NCI-H2081 treated with DMSO at 0.1 percent for 48 hours (cell line): Measurements from ENCODE around the gene NIPAL4.
"Not testable (repeated sequence)": the region's sequence is repeated elsewhere in the genome, so short reads cannot be mapped to it uniquely, and the experiment has no call there.

Source experiments
- DNase-seq: peaks from one replicate; lab custom pipeline; 2025; lab: John Stamatoyannopoulos, UW

Gene NIPAL4

DNA sequence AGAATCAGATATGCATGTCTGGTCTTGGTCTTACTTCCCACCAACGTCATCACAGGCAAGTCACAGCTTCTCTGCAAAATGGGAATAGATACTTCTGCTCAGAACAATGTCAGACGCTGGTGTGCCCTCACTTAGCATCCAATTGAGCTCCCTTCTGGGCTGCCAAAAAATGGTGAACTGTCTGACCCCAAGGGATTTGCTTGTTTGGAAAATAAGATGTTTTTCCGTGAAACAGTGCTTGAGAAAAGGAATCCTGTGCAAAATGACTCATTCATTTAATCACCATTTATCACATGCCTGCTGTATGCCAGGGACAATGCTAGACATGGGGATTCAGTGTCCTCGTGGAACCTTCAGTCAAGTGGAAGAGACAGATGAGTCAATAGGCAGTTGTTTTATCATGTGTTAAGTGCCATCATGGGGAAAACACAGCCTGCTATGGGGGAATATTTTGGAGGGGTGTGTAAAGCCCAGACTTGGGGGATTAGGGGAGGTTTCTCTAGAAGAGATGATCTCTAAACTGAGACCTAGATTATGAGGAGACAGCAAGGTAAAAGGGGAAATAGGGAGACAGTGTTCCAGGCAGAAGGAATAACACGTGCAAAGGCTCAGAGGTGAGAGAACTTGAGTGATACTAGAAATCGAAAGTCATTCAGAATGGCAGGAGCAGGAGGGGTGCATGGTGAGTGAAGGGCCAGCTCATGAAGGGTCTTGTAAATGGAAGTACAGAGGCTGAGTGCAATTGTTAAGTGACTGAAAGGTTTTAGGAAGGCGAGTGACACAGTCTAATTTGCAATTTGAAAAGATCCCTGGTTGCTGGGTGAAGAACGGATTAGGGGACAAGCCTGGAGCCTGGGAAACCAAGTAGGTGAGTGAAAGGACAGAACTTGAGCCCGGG lies 3.9 kb downstream of the NIPAL4 start:
- DNase-seq: no peak

- no peak for DNase-seq
Observed at GRCh38 chr5:157464519-157465171, 4.6 kb downstream of the NIPAL4 start.

DNA sequence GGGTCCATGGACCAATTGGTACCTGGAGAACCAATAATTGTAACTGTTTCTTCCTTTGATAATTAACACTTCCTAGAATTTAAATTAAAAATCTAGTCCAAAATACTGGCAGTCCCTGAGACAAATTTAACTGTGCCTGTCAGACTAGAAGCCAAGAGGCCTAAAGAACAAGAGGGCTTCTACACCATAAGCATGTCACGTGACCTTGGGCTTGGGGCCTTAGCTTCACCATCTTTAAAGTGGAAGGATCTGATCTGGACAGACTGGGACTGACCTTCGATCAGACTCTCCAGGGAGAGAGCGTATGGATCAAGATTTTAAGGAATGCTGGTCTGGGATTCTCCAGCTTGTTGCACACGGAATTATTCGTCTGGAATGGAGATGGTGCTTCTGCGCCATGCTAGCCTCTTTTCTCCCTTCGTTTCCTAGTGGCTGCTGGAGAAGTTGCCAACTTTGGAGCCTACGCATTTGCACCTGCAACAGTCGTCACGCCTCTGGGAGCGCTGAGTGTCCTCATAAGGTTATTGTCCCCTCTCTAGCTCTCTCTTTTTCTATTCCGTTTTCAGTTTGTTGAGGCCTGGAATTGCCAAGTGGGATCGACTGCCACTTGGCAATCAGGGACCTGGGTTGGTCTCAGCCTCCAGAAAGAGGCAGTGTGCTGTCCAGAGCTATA lies 8.4 kb downstream of the NIPAL4 start:
- no peak for DNase-seq

DNA sequence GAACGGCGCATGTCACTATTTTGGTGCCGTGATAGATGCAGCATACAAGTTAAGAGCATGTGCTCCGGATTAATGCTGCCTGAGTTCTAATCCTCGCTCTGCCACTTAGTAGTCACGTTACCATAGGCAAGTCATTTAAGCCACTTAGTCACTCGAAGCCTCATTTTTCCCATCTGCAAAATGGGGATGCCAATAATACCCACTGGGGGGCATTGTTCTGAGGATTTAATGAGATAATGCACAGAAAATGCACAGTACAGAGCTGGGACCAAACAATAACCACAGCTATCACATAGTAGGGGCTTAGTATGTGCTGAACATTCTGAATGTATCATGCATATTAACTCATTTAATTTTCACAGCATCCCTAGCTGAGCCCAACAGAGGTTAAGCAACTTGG lies 9.1 kb downstream of the NIPAL4 start:
- no peak for DNase-seq

- DNase-seq: no peak
Observed at GRCh38 chr5:157469687-157470086, 9.7 kb downstream of the NIPAL4 start.

DNA sequence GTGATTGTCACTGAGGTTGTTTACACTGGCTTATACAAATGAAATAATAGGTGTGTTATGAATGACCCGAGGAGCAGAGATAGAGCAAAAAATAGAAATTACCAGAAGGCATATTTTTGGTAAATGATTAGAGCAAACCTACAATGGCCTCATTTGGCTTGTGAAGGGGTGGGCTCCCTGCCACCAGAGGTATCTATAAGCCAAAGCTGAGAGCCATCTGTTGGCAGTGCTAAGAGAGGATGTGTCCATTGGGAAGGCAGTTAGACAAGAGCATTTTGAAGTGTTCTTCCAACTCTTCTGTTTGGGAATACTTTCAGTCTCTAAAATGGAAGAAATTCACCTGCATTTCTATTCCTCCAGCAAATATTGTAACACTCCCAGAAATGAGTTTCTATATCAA lies 10.6 kb downstream of the NIPAL4 start:
- no peak for DNase-seq

- DNase-seq: no peak
Observed at GRCh38 chr5:157471709-157472108, 11.7 kb downstream of the NIPAL4 start.

GRCh38 chr5:157473383-157474320 lies 13.6 kb downstream of the NIPAL4 start:
- DNase-seq: no peak

- no peak for DNase-seq
Observed at GRCh38 chr5:157475432-157475831, 15.4 kb downstream of the NIPAL4 start.

- DNase-seq: peak; percentile 54
Observed at GRCh38 chr5:157476702-157477408, 16.8 kb downstream of the NIPAL4 start.

GRCh38 chr5:157477814-157478494 lies 17.9 kb downstream of the NIPAL4 start:
- no peak for DNase-seq

DNA sequence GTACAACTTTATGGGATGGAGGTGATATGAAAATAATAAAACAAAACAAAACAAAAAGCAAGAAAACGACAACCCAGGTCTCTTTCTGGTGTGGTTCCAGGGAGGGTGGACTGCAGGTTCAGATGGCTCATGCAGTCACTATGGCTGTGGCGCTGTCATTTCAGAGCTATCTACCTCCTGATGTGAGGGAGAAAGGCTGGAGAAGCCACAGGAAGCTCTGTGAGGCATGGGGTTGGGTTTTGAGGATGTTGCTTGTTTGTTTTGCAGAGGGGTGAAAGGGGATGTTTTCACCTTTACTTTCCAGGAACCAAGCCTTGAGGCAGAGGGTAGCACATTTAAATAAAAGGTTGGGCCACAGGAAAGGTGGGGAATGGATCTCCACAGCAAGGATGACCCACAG lies 18.7 kb downstream of the NIPAL4 start:
- no peak for DNase-seq

- DNase-seq: no peak
Observed at GRCh38 chr5:157479166-157479565, 19.2 kb downstream of the NIPAL4 start.

DNA sequence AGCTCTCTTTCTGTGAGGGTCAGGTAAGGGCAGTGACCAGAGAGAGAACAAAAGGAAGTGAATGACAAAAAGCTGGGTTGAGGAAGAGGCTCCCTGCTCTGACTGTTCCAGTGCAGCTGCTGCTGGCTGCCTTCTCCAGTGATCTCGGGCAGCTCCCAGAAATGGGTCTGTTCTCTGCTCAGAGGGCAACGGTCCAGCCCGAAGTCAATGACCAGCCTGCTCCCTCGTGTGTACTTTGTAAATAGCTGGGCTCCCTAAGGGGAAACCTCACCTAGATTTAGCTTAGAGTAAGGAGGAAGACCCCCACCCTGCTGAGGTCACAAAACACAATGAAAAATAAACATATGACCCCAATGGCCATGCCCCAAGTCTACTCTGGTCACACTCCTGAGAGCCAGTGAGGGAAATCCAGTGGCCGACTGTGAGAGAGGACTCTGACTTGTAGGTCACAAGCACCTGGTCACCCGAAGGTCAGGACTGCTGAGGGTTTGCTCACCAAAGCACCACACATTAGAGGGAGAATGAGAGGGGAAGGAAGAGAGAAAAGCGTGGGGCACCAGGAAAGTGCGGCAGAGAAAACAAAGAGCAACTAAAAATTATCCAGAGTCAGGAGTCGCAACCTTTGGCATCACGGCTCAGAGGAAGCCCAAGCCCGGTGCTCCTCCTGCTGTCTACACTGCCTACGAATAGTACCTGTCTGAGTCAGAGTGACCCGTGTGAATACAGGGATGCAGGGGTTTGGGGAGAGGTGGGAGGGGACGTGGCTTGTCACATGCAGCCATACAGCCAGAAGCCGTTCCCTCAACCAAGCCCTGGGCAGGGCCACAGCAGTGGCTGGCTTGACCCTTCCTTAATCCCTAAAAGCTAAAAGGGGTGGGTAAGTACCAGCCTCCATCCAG lies 19.8 kb downstream of the NIPAL4 start:
- no peak for DNase-seq

- no peak for DNase-seq
Observed at GRCh38 chr5:157481265-157481664, 21.3 kb downstream of the NIPAL4 start.

DNA sequence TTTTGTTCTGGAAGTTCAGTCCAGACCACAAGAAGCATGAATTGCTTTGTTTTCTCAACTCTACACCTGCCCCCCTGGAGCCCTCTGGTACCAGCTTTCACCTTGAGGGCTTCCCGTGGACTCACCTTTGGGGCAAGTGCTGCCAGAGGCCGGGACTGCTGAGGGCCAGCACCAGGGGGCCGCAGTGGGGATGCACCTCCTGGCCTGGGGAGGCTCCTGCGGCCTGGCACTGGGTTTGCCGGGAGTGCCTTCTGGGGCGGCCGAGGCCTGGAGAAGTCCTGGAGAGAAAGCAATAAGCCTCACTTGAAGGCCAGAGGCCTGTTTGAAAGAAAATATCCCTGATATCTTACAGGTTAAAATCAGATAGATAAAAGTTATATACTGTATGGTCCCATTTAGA lies 21.7 kb downstream of the NIPAL4 start:
- no peak for DNase-seq

- DNase-seq: not testable (repeated sequence)
Observed at GRCh38 chr5:157482702-157483101, 22.7 kb downstream of the NIPAL4 start.

DNA sequence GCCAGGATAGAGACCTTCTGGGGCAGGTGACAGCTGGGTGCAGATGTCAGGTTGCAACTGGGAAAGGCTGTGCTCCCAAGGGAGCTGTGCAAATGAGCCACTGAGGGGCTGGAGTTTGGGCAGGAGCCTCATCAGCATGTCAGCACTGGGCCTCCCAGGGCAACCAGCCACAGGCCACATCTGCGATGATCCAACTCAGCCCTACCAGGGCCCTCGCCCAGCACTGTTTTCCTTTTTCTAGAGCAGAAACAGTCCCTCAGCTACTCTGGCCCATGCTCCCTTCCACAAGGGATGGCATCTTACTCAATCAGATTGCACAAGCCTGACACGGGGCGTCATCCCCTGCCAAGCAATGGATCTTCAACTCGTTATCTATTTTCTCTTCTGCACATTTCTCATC lies 24.8 kb downstream of the NIPAL4 start:
- no peak for DNase-seq

GRCh38 chr5:157485340-157485739 lies 25.3 kb downstream of the NIPAL4 start:
- DNase-seq: no peak
